Psoas muscle (tissue), 8 donors: ENCODE data around the gene OR6K3. TPM values are rescaled to one million over a fixed set of nuclear protein-coding genes. Genes with fewer than 3 reads are reported as not detected.

Experiments used
- ATAC-seq, 4 donors: fragments of 200-7000 bp; cut with Tn5 transposase; one replicate each; pipeline ENCODE4 v1.9.1; 2020; ENCODE audit warnings: moderate library complexity in 3 of 4, mild to moderate bottlenecking in 2 of 4
- DNase-seq, 2 donors: peaks; one replicate each; pipeline ENCODE4 v3.0.0-alpha.2; 2020
- H3K27ac ChIP-seq: fragments of 200-600 bp; one replicate; pipeline ENCODE4 v1.8.0; 2022
- H3K27me3 ChIP-seq, 3 donors: fragments of 200-600 bp in 1 of 3; one replicate each; pipeline versions ENCODE4 v1.6.1 to v1.8.0; 2013 to 2022; ENCODE audit warnings: low read length in 2 of 3, mild to moderate bottlenecking in 2 of 3, moderate library complexity in 1 of 3; ENCODE audit not compliant: insufficient read depth in 3 of 3
- H3K36me3 ChIP-seq, 2 donors: fragments of 200-600 bp in 1 of 2; one replicate each; pipeline versions ENCODE4 v1.6.1 to v1.8.0; 2013 to 2022; ENCODE audit warnings: low read depth in 1 of 2, mild to moderate bottlenecking in 1 of 2, moderate library complexity in 1 of 2; ENCODE audit not compliant: insufficient read depth in 1 of 2
- H3K4me1 ChIP-seq: fragments of 200-600 bp; one replicate; pipeline ENCODE4 v1.8.0; 2022
- H3K4me3 ChIP-seq: fragments of 200-600 bp; one replicate; pipeline ENCODE4 v1.8.0; 2022; ENCODE audit warnings: mild to moderate bottlenecking
- H3K9me3 ChIP-seq: fragments of 200-600 bp; one replicate; pipeline ENCODE4 v1.8.0; 2022
- CTCF ChIP-seq: fragments of 200-600 bp; IDR thresholded peaks from one replicate; pipeline ENCODE4 v1.8.0; 2022; ENCODE audit warnings: antibody characterized with exemption
- WGBS, 3 donors: extraction: QIAGEN DNeasy Blood & Tissue Kit; methylation state at CpG; one replicate each; pipeline versions ENCODE4 v1.1.6 to v1.1.7; 2013; 5-methylcytosine and 5-hydroxymethylcytosine counted together
- intact Hi-C, 2 donors: fragments of 100-400 bp; cut with DNase I; formaldehyde crosslinking; loops; one replicate each; pipeline versions ENCODE4 v1.11.0 to v1.14.2; 2022
- long read RNA-seq, 2 donors: library from polyadenylated mRNA; unstranded; transcript quantifications; one replicate each; pipeline ENCODE4 v2.0.0, GENCODE V29; 2021
- polyA plus RNA-seq, 3 donors: library from polyadenylated mRNA; stranded (reverse); fragments of 200-250 nt; gene quantifications; one replicate each; pipeline ENCODE4 v1.2.3, GENCODE V29; 2013
- total RNA-seq, 4 donors: library from RNA; stranded (reverse); fragmentation: NEBNext Ultra II Directional in 2 of 4; extraction: Animal tissue kit (Norgen Biotek cat#: 25700) in 2 of 4; gene quantifications; one replicate each; pipeline versions ENCODE4 v1.2.1 to v1.2.4, GENCODE V29; 2021 to 2023
- donor health status: healthy with polysubstance abuse.
- donor health status: DM: no; HTN: no; CAD: no; lungs with moderate emphysema.
- donor health status: Bipolar disorder and iron deficiency.
- donor health status: healthy.
- donor health status: DM: yes; HTN: yes; CAD: no.
- donor health status: DM: no; HTN: no; CAD: no.
- donor health status: DM: no; HTN: no; CAD: no.
- donor health status: DM: yes; HTN: yes; CAD: no.

Gene OR6K3
- total RNA-seq (not detected), polyA plus RNA-seq (not detected)
- long read RNA-seq, donor 1: 0 reads
- long read RNA-seq, donor 2: 0 reads

- no peaks in the 10 kb centered on the region for H3K9me3 ChIP-seq
- intact Hi-C loops: no loop called here
- ATAC-seq (no peak), DNase-seq (no peak)
- no peaks in the 10 kb centered on the region for H3K36me3 ChIP-seq
- no peak within 1 kb of the TSS for H3K4me3 ChIP-seq
- no peaks in the 10 kb centered on the region for H3K27me3 ChIP-seq
- H3K4me1 ChIP-seq: no peaks in the 10 kb centered on the region
- WGBS, 3 donors: 63 to 71% (median 65%) methylated on average over 2 of the region's 2 CpGs
- no peak for TF ChIP-seq CTCF
- H3K27ac ChIP-seq: no peak within 1 kb of the TSS
These were observed at the start of gene OR6K3 for GRCh38 chr1:158720620-158721019. Gene OR6K3, minus strand, starts transcription at chr1:158720720. Its CDS starts 2,605 bp downstream, at chr1:158718115.

- WGBS, 3 donors: 72 to 81% (median 75%) methylated on average over 2 of the region's 2 CpGs
- no peak within 1 kb of the TSS for H3K27ac ChIP-seq
- H3K36me3 ChIP-seq: no peaks in the 10 kb centered on the region
- no peaks in the 10 kb centered on the region for H3K4me1 ChIP-seq
- TF ChIP-seq CTCF: no peak
- intact Hi-C loops: no loop called here
- no peak within 1 kb of the TSS for H3K4me3 ChIP-seq
- no peaks in the 10 kb centered on the region for H3K27me3 ChIP-seq
- no peaks in the 10 kb centered on the region for H3K9me3 ChIP-seq
- ATAC-seq (no peak), DNase-seq (no peak)
These were observed 33.9 kb upstream of the OR6K3 start, which contains the start of gene OR6K6 for GRCh38 chr1:158754420-158754819. Gene OR6K6, plus strand, starts transcription at chr1:158754720. Its CDS starts 168 bp downstream, at chr1:158754888.

GRCh38 chr1:158752155-158752712 is 31.7 kb upstream of the OR6K3 start:
- intact Hi-C loops: no loop called here

GRCh38 chr1:158735848-158736247 is 15.3 kb upstream of the OR6K3 start:
- no peaks in the 10 kb centered on the region for H3K27me3 ChIP-seq
- ATAC-seq (no peak), DNase-seq (no peak)
- H3K4me1 ChIP-seq: no peaks in the 10 kb centered on the region
- H3K4me3 ChIP-seq: no peak overlapping the region
- no peak for TF ChIP-seq CTCF
- no peak overlapping the region for H3K27ac ChIP-seq
- no peaks in the 10 kb centered on the region for H3K9me3 ChIP-seq
- intact Hi-C loops: no loop called here
- no peaks in the 10 kb centered on the region for H3K36me3 ChIP-seq

More at GRCh38 chr1:158752155-158752712, 31.7 kb upstream of the OR6K3 start:
- H3K4me1 ChIP-seq: no peaks in the 10 kb centered on the region
- no peaks in the 10 kb centered on the region for H3K36me3 ChIP-seq
- no peaks in the 10 kb centered on the region for H3K9me3 ChIP-seq
- no peak overlapping the region for H3K27ac ChIP-seq
- ATAC-seq: no peak
- no peak for TF ChIP-seq CTCF
- 79 to 92% (median 91%) methylated on average over 9 of the region's 9 CpGs for WGBS, 3 donors
- DNase-seq: no peak
- no peaks in the 10 kb centered on the region for H3K27me3 ChIP-seq
- H3K4me3 ChIP-seq: no peak overlapping the region

GRCh38 chr1:158732524-158732923 is 12.0 kb upstream of the OR6K3 start:
- intact Hi-C loops: no loop called here
- ATAC-seq: no peak

More at GRCh38 chr1:158732524-158732923, 12.0 kb upstream of the OR6K3 start:
- no peak for DNase-seq
- Histone ChIP-seq H3K27me3 (no peaks in the 10 kb centered on the region), H3K27ac (no peak overlapping the region), H3K4me1 (no peaks in the 10 kb centered on the region), H3K9me3 (no peaks in the 10 kb centered on the region), H3K4me3 (no peak overlapping the region), H3K36me3 (no peaks in the 10 kb centered on the region)
- 64 to 68% (median 67%) methylated on average over 2 of the region's 2 CpGs for WGBS, 3 donors
- TF ChIP-seq CTCF: no peak
